ENCODE data around the gene PPIL1.

Gene PPIL1

DNA sequence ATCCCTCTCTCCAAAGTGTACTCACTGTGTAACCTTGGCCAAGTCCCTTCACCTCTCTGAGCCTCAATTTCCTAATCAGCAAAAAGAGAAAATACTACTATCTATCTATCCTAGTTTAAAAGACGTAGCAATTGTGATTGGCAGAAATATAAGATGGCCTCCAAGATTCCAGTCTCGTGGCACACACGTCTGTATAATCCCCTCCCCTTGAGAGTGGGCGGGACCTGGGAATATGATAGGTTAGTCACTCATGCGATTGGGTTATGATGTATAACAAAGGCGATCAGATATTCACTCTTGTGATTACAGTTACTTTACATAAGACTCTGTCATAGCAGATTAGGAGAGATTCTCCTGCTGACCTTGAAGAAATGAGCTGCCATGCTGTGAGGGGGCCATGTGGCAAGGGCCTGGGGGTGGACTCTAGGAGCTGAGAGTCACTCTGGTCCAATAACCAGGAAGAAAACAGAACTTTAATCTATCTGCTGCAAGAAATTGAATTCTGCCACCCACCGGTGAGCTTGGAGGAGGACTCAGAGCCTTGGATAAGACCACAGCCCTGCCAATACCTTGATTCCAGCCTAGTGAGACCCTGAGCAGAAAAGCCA, 41.3 kb downstream of the PPIL1 start:
- DNase-seq: no peak

GRCh38 chr6:36832313-36832712, 42.3 kb downstream of the PPIL1 start:
- DNase-seq: no peak

- DNase-seq: no peak
Observed at GRCh38 chr6:36830577-36830976, 44.0 kb downstream of the PPIL1 start.

- DNase-seq: no peak
Observed at GRCh38 chr6:36829919-36830544, 44.6 kb downstream of the PPIL1 start.

DNA sequence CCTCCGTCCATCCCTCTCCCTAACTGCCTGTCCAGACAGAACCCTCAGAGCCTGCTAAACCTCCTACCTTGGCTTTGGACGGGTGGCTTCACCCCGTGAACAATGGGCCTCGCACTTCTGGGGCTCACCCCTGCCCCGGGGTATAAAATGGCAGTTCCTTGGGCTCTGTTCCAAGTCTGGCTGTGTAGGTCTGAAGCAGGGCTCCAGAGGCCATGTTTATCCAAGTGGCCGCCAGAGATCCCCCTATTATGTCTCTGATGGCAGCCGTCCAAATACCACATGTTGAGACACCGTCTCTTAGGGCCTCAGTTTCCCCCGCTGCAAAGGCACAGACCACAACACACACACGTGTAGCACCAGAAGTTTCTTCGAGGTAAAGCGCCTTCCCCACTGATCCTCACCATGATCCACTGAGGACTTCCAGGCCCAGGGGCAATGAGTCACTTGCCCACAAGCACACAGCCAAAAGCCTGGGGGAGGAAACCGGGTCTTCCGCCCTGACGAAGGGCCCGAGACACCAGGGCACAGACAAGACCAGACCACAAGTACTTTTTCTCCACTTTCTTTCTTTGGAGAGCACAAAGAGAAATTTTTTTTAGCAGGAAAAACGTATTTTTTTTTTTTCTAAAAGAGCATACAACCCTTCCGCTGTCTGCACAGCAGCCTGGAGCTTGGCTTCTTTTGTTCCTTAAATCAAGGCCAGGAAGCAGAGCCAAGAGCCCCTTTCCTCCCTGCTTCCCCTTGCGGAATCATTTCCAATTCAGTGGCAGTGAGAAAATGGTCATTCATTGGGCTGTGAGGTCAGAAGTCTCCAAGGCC, 47.1 kb downstream of the PPIL1 start:
- DNase-seq: peak; percentile 9

DNA sequence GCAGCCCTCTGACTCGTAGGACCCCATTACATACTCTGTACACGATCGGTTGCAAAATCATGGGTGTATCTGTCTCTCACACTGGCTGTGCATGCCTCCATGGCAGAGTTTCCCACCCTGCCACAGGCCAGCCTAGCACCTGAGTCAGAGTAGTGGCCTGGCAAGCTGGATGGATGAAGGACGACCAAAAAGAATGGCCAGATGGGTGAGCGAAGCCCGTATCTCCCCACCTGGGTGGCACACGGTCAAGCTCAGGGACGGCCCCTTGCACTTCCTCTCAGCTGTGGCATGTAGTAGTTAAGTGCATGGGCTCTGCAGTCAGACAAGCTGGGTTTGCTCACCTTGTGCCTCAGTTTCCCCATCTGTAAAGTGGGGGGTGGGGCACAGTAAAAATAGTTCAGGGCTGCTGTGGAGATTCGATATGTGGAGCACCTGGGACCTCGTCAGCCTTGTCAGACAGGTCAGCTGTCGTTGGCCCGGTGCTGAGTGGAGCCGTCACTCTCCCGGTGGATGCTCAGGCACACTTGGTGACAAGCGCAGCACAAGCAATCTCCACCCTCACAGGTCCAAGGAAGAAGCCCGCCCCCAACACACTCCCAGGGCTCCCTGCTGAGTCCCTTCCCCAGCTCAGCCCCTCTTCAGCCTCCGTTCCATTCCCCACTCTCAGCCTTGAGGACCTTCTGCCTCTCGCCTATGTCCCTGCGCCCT, 47.9 kb downstream of the PPIL1 start:
- DNase-seq: no peak

- no peak for DNase-seq
Observed at GRCh38 chr6:36825994-36826393, 48.6 kb downstream of the PPIL1 start.

GRCh38 chr6:36825452-36825851, 49.2 kb downstream of the PPIL1 start:
- DNase-seq: no peak

- no peak for DNase-seq
Observed at GRCh38 chr6:36824253-36824652, 50.4 kb downstream of the PPIL1 start.

GRCh38 chr6:36823421-36824096, 51.0 kb downstream of the PPIL1 start:
- DNase-seq: no peak

DNA sequence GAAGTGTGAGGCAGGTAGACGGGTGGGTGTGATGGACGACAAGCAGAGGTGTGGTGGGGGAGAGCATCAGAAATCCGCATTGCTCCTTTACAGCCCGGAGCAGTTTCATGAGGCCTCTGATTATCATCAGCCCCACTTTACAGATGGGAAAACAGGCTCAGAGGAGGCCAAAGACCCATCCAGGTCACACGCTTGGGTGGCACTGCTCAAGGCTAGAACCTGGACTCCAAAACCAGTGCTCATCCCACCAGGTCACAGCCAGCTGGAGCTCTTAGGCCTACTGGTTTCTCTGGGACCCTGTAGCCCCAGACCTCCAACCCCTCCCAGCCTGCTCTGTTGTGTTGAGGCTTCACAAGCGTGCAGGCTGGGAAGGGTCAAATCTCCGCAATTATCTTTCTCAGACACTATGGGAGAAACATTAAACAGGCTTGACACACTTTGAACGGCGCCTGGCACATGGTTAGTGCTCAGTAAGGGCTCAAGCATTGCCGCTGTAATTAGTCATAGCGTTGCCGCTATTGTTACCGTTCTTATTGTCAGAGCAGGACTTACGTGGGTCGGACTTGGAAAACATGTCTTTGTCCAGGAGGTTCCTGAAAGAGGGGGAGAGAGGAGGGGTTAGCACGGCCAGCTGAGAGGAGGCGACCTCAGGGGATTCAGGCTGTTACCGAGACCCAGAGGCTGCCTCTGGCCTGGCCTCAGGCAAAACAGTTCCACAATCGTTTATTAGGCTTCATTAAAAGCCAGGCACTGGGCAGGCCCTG, 51.9 kb downstream of the PPIL1 start:
- DNase-seq: no peak

DNA sequence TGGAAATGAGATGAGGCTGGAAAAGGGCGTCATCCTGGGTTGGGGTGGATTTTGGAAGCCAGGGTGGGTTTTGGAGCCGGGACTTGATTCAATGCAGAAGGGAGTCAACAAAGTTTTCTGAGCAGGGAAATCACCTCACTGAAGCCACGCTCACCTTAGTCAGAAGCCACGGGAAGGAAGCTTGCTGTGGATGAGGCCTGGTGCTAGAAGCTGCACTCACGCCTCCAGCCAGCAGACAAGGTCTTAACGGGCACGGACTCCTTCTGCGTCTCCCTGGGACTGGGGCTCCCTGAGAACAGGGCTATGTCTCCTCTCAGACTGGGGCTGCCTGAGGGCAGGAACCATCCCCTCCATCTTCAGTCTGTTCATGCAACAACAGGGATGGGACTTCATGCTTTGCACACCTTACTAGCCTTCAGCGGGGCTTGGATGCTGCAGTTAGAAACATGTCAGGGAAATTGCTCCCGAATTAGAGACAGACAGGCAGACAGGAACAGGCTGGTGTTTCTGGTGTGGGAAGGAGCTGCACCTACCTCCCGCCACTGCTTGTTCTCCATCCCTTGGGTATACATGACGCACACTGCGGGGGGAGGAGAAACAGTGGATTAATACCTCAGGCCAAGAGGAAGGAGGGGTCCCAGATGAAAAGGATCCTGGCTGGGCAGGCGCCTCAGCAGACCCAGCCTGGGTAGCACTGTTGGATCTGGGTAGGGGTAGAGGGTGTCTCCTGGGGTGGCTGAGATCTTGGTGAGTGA, 52.8 kb downstream of the PPIL1 start:
- no peak for DNase-seq

- no peak for DNase-seq
Observed at GRCh38 chr6:36820700-36821580, 53.7 kb downstream of the PPIL1 start.

GRCh38 chr6:36818756-36819155, 55.8 kb downstream of the PPIL1 start:
- DNase-seq: no peak

GRCh38 chr6:36817847-36818246, 56.8 kb downstream of the PPIL1 start:
- no peak for DNase-seq

GRCh38 chr6:36817176-36817817, 57.3 kb downstream of the PPIL1 start:
- DNase-seq: no peak

- DNase-seq: no peak
Observed at GRCh38 chr6:36815962-36816735, 58.5 kb downstream of the PPIL1 start.

GRCh38 chr6:36814249-36814648, 60.4 kb downstream of the PPIL1 start:
- no peak for DNase-seq

DNA sequence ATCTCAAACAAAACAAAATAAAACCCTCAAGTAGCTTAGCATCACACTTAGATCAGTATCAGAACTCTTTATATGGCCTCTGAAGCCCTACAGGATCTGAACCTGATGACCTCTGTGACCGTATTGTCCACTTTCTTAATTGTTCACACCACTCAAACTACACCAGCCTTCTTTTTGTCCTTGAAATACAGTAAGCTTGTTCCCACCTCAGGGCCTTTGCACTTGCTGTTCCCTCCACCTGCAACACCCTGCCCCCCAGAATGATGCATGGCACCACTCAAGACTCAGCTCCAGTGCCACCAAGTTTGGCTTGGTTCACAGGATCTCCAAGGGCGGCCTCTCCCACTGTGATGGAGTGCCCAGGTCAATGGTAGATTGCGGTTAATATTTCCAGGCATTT, 61.1 kb downstream of the PPIL1 start:
- DNase-seq: no peak

Measured in GOT3 (cell line).